NCI-H1092 treated with DMSO at 0.1 percent for 48 hours (cell line): ENCODE measurements around the gene MTPN.
A peak's percentile ranks its signal among the peaks of the same experiment; 100 is the strongest.

Experiments used
- DNase-seq: peaks from one replicate; lab custom pipeline; 2025; lab: John Stamatoyannopoulos, UW

The MTPN gene

DNA sequence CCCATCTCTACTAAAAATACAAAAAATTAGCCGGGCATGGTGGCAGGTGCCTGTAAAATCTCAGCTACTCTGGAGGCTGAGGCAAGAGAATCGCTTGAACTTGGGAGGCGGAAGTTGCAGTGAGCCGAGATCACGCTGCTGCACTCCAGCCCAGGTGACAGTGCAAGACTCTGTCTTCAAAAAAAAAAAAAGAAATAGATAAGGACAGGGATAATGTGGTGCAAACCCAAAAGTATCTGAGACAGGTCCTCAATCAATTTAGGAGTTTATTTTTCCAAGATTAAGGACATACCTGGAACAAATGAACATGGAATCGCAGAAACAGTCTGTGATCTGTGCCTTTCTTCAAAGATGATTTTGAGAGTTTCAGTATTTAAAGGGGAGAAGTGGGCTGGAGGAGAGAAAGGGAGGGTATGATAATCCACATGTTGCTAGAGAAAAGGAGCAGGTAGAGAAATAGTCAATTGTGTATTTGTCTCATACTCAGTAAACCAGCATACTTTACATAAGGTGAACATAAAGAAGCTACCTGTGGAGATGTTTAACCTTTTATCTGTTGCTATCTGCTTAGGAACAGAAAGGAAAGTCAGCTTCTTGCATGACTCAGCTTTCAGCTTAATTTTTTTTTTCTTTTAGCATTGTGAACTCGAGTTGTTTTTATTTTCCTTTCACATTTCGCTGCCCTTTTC lies 4.9 kb upstream of the MTPN start:
- DNase-seq = no peak

DNA sequence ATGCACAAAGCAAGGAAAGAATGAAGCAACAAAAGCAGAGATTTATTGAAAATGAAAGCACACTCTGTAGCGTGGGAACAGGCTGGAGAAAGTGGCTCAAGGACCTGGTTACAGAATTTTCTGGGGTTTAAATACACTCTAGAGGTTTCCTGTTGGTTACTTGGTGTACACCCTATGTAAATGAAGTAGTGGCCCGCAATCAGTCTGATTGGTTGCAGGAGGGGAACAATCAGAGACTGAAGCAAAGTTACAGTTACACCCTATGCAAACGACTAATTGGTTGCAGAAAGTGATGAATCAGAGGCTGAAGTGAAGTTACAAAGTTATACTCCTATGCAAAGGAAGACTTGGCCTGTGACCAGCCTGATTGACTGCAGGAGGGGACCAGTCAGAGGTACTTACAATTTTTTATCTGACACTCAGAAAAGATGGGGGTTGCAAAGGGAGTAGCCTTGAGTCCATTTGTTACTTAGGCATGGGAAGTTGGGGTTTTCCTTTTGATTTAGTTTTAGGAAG lies 3.6 kb upstream of the MTPN start:
- no peak for DNase-seq

DNA sequence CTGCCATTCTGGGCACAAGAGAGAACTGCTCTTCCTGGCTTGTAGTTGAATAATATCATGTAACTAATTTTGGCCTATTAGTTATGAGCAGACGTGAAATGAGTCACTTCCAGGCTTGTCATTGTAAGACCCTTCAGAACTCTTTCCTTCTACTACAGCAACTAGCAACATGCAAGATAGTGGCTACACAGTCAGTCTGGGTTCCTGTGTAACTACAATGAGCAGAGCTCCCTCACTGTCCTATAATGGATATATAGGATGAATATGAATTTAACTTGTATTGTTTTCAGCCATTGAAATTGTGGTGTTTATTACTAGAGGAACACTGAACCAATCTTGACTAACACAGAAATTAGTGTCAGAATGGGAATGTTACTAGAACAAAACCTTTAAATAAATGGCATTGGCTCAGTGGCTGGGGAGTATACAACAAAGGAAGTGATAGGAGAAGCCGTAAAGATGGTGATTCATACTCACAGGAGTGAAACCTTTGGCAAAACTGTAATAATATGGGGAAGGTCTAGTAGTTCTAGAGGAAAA lies 2.9 kb upstream of the MTPN start:
- DNase-seq = no peak

DNA sequence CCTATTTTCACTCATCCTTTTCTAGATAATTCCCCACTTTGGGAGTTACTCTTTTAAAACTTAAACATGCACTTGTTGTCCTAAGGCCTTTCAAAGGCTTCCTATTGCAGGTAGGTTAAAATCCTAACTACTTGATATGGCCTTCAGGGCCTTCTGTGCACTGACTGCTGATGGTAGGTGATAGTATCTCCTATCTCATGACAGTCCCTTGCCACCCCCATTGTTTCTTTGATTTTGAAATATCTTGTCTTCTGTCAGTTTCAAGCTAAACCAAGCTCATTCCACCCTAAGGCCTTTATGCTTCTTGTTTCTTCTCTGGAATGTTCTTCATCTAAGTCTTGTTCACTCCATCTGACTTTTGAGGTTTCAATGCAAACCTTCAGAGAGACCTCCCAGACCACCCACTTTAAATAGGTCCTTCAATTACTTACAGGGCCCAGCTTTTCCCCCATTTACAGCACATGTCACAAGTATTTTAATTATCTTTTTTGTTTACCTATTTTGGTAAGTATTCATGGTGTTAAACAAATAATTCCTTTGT lies 2.4 kb upstream of the MTPN start:
- no peak for DNase-seq

DNA sequence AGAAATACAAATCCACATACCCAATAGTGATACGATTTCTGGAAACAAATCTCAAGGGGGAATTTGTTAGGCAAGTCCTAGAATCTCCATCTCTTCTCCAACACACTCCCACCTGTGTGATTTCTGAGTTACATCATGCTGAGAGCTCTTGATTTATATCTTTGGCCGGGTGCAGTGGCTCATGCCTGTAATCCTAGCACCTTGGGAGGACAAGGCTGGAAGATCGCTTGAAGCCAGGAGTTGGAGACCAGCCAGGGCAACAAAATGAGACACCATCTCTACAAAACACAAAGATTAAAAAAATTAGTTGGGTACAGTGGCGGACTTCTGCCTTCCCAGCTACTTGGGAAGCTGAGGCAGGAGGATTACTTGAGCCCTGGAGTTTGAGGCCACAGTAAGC lies 1.5 kb upstream of the MTPN start:
- DNase-seq = no peak

DNA sequence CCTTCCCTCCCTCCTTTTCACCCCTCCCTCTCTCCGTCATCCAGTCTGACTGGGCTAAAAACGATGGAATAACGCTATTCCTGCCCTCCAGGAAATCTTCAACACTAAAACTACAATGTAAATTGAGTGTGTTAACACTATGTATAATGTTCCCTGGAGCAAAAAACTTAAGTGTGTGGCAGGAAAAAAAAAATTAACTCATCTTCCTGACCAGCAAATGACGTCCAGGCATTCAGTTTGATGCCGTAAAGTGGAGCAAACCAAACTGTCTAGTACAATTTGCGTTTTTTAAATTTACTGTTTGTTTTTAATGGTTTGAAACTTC lies 545 bp upstream of the MTPN start:
- no peak for DNase-seq

DNA sequence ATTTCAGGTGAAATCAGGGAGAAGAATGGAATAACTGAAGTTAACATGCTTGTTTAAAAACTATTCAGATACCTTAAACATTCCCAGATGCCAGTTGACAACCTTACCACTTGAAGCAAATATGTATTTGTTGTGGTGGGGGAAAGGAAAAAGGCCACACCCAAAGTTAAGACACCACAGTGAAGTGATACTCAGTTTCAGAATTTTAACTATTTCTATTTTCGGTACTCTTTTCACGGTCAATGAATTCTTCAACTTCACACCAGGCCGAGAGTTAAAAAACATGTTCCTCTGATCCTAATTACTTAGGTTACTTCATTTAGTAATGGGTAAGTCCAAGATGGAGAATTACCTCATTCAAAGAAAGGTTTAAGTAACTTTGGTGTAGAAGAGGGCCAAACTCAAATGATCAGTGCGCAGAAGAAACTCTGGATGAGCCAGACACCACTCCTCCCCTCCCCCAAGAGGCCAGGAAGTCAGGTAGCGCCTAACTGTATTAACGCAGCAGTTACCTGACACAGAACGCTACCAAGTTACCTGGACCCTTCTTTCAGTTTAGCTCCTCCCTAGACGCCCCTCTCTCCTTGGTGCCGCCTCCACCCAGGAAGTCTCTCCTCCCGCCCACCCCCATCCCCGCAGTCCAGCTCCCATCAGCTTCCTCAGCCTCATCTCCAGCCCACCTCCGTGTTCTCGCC lies 700 bp downstream of the MTPN start:
- peak; percentile 55 for DNase-seq

DNA sequence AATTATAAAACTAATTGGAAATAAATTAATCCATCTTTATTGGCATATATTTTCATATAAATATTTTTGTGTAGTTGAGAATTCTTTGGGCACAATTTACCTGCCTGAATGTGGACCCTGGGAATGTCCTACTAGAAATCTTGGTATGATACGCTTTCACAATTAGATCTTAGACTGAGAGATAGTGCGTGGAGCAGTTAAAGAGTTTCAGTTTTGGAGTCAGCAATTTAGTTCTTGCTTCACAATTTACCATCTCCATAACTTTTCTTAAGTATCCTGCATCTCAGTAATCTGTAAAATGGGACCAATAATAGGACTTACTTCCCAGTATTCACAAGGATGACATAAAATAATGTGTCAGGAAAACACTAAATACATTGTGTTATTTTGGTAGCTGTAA lies 2.0 kb downstream of the MTPN start:
- no peak for DNase-seq

DNA sequence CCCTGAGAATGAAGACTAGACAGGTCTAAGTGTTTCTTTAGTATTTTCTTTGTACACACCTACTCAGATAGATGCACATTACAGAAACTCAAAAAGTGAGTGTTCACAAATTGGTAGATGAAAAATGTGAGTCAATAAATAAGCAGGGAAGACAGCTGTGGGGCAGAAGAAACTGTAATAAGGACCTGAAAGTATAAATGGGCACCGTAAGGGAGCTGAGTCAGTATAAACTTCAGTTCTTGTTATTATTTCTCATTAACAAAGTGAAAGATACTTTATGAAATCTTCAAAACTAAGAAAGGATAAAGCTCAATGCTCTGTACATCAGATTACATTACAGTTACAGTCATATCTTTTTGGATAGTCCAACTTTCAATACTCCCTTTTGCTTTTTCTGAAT lies 2.5 kb downstream of the MTPN start:
- no peak for DNase-seq

DNA sequence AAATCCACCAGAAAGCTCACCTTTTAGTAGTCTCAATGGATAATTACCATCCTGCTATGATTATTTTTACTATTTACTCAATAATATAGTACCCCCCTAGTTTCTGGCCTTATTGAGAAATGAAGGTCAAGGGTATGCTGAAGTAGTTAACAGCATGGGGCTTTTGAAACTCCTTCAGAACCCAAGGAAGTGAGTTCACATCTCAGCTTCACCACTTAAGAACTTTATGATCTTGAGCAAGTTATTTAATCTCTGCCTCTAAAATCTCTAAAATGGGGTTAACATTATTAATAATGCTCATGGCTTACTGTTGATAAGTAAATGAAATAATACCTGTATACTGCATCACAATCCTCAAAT lies 5.8 kb downstream of the MTPN start:
- no peak for DNase-seq

DNA sequence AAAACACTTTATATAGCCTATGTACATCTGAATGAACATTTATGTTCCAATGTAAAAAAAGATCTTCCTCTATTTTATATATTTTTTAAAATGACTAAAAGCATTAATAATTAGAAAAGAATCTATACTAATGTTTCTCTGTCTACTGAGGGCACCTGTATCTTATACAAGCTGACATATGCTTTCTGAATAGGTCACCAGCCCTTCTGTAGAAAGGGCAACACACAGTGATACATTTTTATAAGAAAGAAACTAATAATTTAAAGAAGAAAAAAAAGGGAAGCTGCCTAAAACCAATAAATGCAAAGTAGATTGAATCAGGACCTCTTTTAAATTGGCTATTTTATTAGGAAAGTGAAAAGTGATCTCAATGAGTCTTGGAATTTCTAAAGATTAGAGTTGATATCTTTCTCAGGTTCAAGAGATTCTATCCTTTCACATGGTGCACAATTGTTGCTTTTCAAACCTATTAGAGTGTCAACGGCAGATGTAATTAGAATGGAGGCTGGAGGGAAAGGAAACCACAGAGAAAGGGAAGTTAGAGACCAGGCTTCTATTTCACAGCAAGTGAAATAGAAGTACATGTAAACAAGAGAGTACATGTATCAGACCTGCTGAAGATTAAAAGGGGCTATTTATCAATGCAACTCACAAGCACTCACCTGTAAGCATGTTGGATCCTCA lies 6.3 kb downstream of the MTPN start:
- no peak for DNase-seq

DNA sequence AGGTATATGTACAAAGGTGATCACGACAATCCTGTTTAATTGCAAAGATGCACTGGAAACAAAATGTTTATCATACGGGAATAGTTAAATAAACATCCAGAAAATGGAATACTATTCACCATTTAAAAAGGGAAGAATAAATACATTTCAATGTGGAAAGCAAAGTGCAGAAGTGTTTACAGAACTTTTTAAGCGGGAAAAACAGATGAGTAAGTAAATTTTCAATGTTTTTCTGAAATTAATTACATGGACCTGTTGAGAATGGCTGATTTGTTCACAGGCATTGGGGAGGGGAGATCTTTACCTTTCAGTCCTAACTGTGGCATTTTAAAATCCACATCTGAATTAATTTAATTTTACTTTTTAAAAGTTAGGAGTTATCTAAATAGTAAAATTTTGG lies 7.1 kb downstream of the MTPN start:
- DNase-seq = no peak

DNA sequence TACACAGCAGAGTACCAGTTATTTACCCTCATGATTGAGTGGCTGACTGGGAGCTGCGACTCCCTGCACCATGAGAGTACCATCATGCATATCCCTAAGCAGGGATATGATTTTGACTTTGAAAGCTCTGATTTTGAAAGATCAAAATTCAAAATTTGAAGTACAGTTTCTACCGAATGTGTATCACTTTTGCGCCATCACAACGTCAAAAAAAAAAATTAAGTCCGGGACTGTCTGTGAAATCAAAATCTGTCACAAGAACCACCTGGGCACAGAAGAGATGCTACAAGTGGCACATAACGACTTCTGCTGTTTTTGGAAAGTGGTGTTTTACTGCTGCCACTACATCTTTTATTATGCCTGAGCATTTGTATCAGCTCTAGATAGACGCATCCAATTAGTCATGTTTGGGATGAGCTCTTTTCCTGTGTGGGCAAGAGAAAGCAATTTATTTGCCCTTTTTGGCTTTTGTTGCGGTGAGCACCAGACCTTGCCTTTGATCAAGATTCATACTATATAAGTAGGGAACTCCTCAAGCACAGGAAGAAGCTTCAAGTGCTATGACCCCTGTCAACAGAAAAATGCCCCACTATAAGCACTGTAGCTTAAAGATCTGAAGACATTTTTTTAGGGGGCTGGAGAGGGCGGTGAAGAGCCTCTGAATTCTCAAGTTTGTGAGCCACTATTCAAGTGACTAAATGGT lies 10.7 kb downstream of the MTPN start:
- DNase-seq = peak; percentile 5

DNA sequence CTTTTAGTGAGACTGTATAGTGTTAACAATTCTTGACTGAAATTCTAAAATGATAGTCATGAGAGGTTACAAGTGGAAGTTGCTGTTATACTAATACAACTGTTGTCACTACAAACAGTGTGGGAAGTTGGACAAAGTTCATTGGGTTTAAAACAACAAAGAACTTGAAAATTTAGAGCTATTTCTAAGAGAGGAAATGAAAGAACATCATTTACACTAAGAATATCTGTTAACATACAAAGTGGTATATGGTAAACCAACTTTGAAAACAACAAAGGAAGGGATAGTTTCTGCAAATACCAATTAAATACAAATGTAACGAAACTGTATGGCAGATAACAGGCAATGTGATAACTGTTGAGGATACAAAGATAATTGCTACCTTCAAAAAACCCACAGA lies 11.6 kb downstream of the MTPN start:
- DNase-seq = no peak

DNA sequence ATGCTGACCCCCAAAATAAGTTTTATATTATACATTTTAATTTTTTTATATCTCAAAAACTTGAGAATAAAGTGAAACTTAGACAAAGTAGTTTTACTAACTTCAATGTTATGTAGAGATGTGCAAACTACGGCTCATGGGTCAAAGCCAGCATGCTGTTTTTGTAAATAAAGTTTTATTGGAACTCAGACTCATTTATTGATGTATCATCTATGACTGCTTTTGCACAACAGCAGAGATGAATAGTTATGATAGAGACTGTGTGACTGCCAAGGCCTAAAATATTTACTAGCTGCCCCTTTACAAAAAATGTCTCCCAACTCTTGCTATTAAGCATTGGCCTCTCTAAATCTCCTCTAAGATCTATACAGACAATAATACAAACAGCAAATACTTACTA lies 12.4 kb downstream of the MTPN start:
- no peak for DNase-seq

DNA sequence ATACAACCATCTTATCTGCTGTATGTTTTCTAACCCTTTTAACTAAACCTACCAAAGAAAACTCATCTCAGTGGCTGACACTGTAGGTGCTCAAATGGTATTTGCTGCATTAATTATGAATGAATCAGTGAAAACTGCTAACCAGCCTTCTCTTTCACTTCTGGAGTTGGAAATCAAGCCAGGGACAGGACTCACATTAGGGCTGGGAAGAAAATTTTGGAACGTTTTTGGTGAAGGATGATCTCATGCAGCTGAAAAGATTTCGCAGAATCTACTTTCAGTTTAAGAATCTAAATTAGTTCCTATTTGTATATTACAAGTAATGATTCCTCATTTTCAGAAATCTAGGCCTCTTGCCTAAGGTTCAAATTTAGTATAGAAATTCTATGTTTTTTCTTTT lies 12.9 kb downstream of the MTPN start:
- no peak for DNase-seq

DNA sequence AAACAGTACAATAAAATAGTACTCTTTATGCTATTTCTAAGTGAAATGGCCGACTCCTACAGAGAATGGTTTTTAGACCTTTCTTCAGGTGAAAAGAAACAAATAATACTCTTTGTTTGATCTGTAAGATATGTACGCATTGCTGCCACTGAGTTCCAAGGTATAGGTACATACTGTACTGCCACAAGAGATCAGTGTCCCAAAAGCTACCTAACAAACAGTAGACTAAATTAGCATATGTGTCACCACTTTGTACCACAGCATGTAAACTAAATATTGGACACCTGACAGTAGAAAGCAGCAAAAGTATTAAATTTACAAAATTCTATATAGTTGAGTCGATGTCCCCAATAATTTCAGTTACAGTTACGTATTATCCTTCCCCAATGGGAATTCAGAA lies 14.4 kb downstream of the MTPN start:
- DNase-seq = no peak

DNA sequence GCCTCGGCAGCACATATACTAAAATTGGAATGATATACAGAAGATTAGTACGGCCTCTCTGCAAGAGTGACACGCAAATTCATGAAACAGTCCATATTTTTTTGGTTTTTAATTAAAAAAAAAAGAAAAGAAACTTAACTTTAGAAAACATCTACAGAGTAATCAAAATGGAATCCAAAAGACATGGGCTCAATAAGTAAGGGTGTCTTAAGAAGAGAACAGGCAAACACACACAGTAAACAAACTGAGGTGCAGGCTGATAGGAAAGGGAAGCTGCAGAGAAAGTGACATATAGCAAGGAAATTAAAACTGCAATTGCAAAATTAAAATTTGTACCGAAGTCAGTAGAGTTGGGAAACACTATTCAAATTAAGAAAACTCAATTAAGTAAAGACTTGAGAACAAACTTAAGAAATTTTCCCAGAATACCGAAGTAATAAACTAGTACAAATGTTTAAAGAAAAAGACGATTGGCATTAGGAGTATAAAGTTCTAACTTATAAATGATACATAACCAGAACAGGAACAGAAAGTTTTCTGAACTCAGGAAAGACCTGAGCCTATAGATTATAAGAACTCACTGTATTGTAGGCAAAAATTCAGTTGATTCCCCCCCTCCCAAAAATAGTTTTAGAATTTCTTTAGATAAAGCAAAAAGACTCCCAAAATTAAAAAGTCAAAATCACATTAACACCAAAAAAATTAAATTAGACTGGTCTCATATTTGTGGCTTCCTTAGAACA lies 16.3 kb downstream of the MTPN start:
- DNase-seq = no peak

DNA sequence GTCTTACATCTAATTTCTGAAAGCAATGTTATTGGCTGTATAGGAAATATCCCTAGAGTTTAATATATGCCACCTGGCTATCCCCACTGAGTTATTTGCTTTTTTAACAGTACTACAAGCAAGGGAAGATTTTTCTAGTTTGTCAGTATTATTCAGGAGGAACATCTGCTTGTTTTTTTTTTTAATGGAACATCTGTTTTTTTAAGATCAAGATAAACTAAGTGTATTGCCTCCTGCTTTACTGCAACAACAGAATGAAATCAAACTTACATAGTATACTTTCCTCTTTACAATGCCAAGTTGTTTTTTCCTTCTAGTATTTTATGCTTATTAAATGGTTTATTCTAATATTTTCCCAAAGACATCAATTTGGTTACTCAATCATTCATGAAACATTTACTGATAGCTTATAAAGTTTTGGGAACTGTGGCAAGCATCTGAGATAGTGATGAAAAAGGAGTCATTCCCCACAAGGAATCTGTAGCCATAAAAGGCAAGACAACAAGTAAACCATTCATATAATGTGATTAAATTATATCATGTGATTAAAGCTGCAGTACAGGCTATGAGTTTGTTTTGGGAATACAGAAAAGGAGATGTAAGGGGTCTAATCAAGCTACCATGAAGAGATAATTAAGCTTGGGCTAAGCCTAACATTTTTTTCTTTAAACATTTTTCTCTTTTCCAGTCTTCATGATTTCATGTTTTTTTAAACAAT lies 17.4 kb downstream of the MTPN start:
- no peak for DNase-seq

DNA sequence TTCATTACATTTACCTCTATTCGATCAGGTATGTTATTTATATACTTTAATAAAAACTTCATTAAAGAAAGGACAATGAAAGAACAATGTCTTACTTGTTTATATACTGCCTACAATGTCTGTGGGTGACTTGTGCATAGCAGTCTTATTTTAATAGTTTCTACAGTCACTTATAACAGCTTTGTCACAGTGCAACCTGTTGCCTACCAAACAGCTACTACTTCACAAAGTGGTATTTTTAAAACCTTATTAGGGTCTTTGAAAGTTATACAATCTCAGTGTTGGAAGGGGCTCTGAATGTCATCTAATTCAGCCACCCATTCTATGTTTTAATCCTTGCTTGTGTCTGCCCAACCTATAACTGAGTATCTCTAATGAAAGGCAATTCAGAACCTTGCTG lies 19.0 kb downstream of the MTPN start:
- DNase-seq = no peak

DNA sequence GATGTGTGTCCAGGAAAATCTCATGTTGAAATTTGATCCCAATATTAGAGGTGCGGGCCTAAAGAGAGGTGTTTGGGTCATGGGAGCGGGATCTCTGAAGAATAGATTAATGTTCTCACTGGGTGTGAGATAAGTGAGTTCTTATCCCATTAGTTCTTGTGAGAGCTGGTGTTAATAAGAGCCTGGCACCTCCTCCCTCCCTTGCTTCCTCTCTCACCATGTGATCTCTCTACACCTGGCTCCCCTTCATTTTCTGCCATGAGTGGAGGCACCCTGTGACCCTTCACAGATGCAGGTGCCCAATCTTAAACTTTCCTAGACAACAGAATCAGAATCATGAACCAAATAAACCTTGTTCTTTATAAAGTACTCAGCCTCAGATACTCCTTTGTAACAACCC lies 19.5 kb downstream of the MTPN start:
- no peak for DNase-seq
